DMS153 treated with DMSO at 0.1 percent for 48 hours (cell line): ENCODE results near the gene CCDC93.

Experiments used
- DNase-seq: peaks from one replicate; lab custom pipeline; 2025; ENCODE audit not compliant: unreplicated experiment; lab: John Stamatoyannopoulos, UW

CCDC93 gene

DNA sequence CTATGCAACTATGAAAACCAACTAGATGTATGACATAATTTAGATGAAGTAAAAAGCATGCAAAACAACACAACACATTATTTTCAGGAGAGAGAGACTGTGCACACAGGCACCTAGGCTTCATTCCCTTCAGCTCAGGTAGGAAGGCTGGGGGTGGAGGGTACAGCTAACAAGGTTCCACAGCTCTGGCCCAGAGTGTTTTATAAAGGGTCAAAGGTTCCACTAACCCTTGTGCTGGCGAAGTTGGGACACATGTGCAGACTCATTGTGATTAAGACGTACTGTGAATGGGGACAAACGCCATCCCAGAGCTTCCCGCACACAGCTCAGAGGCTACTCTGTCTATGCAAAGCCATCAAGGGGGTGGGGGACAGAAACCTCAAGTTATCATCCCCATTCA is 19.1 kb downstream of the CCDC93 start:
- DNase-seq, result no peak

DNA sequence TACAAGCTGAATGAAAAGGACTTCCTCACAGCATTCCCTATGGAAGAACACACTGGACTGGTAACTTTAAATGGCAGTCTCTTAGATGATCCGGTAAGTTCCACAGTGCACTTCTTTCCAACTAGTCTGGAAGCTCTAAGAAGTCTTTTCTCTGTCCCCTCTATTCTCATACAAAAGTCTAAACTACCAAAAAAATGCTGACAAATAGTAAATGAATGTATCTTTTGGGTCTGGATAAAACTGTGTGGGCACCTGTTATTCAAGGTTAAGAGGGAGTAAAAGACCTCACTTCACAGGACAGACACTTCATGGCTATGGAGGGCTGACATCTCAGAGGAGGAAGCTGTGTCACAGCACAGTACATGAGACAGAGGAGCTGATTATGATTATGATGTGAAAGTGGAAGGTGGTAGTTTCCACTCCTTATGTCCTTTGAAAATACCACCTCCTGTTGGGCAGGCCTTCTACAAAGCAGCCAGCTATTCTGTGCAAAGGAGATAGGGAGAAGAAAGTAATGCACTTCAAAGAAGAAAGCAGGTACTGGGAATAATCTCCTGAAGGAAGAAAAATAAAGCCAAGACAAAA is 23.9 kb downstream of the CCDC93 start:
- no peak for DNase-seq

DNA sequence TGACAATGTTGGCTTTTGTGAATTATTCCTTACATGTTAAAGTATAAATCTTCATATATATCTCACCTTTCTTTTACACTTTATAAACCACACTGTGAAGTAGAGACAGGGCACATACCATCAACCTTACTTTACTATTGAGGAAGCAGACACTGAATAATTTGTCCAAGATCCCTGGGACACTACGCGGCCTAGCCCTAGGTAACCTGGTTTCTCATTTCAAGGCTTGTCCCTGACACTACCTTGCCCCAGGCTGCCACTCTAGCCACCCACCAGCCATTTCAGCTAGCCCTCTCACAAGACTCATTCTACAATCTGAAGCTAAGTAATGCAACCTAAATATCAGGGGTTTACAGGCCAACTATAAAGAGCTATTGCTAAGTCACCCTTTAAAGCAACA is 26.7 kb downstream of the CCDC93 start:
- no peak for DNase-seq

DNA sequence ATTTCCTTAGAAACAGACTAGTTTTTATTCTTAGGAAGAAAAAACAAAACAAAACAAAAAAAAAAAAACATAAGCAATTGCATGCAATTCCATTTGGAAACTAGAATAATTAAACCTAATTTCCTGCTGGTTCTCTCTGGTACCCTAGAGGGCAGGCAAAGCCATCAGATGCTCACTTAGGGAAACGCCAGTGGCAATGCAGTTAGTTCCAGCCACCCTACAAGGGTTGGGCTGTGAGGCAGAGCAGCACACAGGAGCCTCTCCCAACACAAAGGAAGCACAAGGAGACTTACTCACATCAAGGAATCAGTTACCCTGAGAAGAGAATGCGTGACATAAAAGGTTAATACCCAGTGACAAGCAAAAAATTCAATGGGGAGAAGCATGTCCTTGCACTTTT is 28.8 kb downstream of the CCDC93 start:
- no peak for DNase-seq

DNA sequence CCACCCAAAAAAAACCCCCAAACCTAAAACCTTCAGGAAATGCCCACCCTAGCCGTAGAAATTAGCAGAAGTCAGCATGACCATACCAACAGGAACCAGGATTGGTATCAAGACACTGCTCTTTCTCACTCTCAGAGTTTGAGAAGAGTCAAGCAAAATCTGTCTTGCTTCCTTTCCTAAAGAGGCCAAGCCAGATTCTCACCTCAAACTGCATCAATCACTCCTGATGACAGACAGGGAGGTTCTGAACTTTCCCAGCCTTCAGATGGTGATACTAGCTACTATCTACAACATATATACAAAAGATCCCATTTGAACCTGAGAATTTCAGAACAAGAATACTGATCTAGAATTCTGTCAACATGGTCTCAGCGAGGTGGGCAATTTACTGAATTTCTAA is 29.7 kb downstream of the CCDC93 start:
- no peak for DNase-seq

DNA sequence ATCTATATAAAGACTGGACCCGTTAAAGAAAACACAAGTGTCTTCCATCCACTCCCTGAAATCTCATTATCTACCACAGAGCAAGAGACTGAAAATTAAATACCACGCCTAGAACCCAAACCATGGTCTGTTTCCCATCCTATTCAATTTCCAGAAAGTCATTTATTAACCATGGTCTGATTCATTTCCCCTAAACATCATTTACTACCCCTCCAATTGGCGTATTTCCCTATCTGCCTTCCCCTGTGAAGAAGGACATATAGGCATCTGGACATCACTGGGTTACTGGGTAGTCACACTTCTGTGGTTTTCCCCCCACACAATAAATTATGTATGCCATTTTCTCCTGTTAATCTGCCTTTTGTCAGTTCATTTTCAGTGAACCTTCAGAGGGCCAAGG is 30.8 kb downstream of the CCDC93 start:
- no peak for DNase-seq

DNA sequence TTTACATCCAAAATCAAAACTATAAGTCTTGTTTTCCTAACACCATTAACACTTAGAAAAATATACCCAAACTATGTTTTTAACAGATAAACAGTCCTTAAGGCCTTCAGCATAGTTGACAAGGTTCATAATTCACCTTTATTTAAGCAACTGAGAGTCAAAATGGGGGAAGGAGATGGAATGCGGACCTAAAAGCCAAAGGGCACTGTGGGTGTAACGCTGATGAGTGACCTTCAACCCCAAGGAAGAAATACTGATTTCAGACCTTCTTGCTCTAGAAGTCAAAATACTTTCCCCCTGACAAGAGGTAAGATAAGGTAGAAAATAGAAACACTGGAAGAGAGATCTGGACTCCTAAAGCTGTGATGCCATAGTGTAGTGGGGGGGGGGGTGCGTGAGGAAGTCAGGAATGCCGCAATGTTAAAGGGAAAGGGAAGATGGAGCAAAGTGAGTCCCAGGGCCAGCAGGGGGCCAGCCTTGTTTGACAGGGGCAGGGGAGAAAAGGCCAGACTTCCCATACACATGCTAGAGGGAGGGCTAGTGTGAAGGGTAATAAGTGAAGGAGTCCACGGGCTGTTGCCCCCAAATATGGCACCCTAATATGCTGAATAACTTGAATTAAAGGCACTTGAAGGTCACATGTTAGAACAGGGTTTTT is 31.4 kb downstream of the CCDC93 start:
- DNase-seq, result no peak

DNA sequence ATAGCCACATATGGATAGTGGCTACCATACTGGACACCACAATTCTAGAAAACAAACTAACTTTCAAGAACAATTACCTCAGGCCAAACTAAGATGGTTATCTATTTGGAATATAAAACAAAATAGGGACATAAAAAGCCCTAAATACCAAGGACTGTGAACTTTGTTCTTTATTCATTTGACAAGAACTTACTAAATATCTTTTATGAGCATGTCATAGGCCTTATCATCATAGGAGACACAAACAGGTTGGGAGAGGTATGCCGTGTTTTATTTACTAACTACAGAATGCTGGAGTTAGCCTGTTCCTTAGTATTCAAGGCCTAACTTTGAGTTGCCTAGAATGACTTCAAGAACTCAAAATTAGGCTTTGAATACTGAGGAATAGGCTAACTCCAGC is 32.1 kb downstream of the CCDC93 start:
- no peak for DNase-seq

DNA sequence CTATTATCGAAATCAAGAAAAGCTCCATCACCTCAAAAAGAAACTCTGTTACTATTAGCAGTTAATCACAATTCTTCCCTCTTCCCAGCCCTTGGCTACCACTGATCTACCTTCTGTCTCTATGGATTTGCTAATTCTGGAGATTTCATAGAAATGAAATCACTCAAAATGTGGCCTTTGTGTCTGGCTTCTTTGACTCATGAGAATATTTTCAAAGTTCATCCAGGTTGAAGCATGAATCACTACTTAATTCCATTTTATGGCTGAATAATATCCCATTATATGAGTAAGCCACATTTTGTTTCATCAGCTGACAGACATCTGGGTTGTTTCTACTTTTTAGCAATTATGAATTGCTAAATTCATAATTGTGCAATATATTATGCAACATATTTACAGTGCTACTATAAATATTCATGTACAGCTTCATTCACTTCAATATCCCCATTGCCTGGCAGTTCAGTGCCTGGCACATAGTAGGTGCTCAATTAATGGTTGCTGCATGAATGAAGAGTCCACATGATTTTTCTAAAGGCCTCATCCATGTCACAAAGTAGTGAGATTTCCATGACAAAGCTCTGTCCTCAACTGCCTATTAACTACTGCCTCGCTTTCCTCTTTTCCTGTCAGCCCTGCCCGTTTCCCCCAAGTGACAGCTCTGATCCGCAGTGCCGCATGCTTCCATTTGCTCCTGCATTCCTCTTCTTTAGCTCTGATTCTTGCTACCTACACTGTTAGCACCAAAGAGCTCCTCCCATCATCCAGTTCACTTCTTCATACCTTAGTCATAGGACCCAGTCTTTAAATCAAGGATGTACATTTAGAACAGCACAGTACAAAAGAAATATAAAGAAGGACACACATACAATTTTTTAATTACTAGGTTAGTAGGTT is 32.8 kb downstream of the CCDC93 start:
- no peak for DNase-seq

DNA sequence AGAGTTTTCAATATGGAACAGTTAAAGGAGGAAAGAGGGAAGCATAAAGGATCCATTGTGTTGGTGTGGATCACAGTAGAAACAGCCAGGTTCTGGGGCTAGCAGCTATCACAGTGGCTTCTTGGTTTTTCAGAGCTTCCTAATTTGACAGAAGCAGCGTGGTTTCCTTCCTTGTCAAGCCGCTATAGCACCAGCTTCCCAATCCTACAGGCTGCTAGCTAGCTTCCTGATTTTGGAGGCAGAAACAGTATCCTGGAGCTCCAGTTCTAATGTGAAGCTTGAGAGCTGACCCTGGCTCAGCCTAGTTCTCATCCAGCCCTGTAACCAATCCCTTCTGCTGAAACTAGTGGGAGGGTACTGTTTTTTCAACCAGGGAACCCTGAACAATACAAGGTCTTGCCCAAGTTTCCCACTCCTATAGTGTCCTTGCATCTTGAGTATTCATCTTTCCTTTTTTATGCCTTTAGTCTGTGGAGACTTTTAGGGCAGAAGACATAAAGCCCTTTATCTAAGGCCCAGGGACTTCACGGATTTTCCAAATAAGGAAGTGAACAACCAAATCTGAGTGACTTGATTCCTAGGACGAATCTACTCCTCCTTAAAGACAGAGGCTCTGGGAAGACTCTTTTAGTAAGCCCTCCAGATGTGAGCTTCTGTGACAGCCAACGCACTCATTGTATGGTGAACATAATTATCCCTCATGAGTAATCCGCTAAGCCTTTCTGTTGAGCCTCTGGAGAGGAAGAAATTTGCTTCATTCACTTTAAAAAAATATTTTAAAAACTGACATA is 33.8 kb downstream of the CCDC93 start:
- DNase-seq, result no peak

DNA sequence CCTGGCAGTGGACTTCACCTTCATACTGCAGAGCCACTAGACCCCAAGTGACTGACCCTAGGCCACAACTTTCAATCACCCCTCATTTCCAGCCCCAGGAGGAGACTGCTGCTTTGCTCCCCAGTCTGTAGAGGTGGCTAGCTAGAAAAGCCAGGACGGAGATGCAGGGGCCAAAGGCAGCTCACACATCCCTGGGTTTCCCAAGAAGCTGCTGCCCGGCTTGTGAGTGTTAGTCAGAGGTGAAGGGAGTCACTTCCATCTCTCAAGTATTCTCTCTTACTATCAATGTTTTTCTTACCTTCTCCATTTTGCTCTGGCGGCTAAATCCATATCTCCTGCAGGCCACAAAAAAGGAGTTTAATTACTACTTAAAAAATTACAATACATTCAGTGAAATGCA is 36.2 kb downstream of the CCDC93 start:
- no peak for DNase-seq

DNA sequence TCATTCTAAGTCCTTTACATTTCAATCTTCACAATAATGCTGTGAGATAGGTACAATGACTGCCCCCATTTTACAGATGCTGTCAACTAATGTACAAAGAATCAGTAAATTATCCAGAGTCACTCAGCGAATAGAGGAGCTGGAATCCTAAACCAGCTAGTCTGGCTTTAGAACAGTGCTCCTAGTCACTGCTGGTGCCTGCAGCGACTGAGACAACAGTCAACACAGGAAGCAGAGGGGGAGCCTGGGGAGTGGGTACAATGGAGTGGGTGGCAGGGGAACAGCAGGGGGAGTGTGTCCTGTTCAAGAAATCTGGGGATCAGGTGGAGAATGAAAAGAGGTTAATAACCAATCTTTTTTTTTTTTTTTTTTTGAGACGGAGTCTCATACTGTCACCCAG is 37.3 kb downstream of the CCDC93 start:
- no peak for DNase-seq

DNA sequence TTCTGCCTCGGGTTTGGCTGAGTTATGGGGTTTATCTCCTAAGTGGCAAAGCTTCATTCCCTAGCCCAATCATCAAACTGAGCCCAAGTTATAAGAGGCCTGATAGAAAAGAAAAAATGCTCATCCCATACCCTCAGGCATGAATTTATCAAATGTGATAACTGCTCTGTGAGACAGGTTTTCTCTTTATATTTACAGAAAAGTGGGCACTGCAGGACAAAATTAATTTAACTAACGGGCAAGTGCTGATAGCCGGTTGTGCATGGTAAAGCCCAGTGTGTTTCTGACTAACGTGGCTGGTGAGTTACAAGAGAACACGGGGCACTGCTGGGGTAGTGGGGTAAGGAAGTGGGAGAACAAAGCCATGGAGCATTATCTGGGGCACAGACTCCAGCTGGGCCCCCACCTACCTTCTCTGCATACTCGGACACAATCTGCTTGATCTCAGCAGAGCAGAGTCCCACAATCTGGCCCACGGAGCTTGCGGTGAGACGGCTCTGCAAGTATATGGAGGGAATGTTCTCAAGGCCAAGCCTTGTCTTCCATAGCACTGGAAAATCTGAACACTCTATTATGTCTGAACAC is 40.3 kb downstream of the CCDC93 start:
- DNase-seq, result no peak

DNA sequence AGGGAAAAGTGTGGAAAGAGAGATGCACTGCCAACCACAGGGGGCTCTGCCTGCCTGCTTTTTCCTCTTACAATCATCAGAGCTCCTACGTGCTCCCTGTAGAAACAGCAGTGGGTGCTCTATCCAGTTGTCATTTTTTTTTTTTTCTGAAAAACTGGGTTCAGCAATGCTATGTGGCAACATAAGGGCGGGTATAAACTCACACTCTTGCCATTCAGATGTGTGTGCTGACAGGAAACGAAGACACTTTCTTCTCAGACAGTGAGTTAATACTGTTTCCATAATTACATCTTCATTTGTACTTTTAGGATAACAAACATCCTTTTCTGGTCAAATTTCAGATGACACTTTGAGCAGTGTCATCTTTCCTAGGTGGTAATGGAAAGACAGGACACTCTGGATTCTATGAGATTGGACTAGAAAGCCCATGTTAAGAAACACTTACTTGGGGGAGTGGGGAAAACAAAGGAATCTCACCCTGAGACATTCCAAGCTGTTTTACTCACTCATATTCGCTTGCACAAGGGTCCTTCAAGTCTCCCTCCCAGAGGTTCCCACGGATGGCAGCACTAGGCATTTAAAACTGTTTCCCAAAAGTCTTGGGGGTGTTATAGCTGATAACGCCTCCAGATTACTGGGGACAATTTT is 41.3 kb downstream of the CCDC93 start:
- no peak for DNase-seq

DNA sequence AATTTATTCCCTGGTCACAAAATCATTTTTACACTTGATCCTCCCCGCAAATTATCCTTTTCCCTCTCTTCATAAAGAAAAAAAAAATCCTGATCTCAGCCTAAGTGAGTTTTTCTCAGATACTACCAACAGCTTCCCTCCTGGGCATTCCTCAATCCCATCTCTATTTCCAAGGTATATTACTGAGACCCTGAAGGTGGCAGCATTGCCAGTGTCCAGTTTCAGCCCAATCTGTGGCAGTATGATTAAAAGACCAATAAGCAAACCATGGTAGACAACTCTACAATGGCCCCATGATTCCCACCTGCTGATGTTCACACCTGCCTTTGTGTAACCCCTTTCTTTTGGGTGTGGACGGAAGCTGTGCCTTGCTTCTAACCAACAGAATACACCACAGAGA is 45.1 kb downstream of the CCDC93 start:
- no peak for DNase-seq

DNA sequence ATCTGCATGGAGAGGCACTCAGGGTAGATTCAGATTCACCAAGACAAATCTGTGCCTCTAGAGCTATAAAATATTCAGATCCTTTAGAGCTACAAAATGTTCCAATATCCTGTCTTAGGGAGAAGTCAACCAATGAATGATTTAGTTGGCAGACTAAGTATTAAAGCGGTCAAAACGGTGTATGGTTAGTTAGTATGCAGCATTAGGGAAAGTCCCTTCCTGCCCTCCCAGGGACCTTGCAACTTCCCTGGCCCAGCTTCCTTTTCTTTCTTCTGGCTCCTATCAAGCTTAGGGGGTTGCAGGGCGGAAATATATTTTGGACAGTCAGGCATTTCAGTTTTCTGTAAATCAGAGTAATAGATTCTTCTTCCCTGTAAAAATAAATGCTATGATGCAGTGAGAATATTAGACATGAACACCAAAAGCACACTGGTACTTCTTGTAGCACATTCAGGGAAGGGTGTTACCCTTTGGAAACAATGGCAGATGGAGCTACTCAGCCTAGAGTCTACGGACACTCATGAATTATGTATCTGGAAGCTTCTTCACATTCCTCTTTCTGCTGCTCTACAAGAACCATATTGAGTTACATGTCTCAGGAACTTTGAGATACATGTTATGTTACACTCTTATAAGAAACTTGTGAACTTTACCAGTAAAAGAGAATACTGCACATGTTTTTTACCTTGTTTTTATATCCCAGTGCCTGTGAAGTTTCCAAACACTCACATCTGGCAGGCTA is 45.7 kb downstream of the CCDC93 start:
- no peak for DNase-seq

DNA sequence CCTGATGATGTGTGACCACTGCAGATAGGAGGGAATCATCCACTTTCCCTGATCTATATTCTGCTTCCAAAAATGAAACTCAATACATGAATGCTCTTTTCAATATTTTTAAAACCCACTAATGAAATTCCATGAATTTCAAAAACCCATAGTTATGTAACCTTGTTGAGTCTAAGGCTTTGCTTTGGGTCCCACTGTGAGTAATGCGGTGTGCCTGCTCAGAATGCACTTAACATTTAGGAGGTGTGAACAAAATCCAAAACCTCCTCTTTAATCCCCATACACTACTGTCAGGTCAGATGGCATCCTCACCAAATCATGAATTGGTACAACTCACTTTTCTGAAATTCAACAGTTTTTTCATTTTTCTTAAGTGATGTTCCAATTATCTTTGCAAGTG is 50.4 kb downstream of the CCDC93 start:
- DNase-seq, result no peak

DNA sequence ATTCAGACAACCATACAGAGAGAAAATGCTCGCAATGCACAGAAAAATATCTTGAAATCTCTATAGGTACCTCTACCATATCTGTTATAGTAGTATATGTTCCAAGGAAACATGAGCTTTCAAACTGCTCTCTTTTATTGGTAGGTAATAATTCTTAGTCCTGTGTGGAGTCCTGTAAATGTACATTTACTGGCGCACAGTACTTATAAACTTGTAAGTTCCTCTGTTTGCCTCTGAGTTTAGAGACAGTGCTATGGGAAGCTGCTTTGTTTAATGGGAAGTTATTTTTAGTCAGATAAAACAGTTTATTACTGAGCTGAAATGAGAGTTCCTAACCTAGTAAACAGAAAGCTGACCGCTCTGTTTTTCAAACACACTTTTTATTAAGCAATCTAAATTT is 52.7 kb downstream of the CCDC93 start:
- no peak for DNase-seq

DNA sequence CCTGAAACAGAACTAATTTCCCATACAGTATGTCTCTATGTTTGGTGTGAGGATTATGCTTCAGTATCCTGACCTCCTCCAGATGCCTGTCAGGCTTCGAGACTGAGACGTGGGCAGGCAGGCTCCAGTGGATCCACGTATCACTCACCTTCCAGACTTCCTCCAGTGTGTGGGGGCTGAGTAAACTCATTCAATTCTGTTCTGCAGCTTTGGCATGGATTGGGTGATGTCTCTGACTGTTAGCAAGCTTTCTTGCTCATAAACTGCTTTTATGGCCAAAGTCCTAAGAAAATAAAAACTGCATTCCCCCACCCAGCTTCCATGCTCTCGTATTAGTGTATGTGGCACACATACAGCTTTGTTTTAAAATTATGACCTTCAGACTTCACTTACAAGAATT is 53.6 kb downstream of the CCDC93 start:
- no peak for DNase-seq

DNA sequence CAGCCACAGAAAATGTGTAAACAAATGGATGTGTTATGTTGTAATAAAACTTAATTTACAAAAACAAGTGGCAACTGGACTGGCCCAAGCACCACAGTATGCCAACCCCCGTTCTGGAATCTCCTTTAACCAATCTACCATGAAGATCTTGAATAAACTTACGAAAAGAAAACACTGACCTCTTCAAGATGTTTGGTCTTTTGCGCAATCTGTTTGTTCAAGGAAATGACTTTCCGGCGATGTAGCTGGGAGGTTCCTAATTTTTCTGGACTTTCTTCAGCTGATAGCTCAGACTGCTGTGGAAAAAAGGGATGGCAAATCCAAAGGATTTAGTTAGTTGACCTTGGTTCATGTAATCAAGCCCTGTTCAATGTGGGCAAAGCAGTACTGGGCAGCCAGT is 55.7 kb downstream of the CCDC93 start:
- DNase-seq, result no peak
